HG03280 (cell line): ENCODE results near the gene TM4SF5.

Experiments
- ATAC-seq: cut with Tn5 transposase; IDR thresholded peaks from one replicate; pipeline ENCODE4 v1.9.1; 2021; ENCODE audit warnings: mild to moderate bottlenecking, moderate library complexity; ENCODE audit not compliant: unreplicated experiment

The TM4SF5 gene

GRCh38 chr17:4771519-4772234 is at the start of gene TM4SF5:
TM4SF5 (plus strand) TSS chr17:4771886; CDS start chr17:4771923, 37 bp downstream.
- no peak for ATAC-seq

- no peak for ATAC-seq
Measured at GRCh38 chr17:4722678-4723240, 48.9 kb upstream of the TM4SF5 start.

- ATAC-seq: no peak
Measured at GRCh38 chr17:4724650-4725049, 47.0 kb upstream of the TM4SF5 start.

GRCh38 chr17:4725646-4726310 is 45.9 kb upstream of the TM4SF5 start:
- ATAC-seq: no peak

- ATAC-seq: no peak
Measured at GRCh38 chr17:4728124-4728523, 43.6 kb upstream of the TM4SF5 start.

- no peak for ATAC-seq
Measured at GRCh38 chr17:4733073-4733531, 38.6 kb upstream of the TM4SF5 start.

- no peak for ATAC-seq
Measured at GRCh38 chr17:4734857-4735475, 36.7 kb upstream of the TM4SF5 start.

- no peak for ATAC-seq
Measured at GRCh38 chr17:4735876-4736651, 35.6 kb upstream of the TM4SF5 start.

- ATAC-seq: no peak
Measured at GRCh38 chr17:4738136-4739121, 33.3 kb upstream of the TM4SF5 start.

- peak; percentile 49 for ATAC-seq
Measured at GRCh38 chr17:4739122-4740024, 32.3 kb upstream of the TM4SF5 start, which contains the start of the genes CXCL16 and ZMYND15. CXCL16 (minus strand) TSS chr17:4739928; CDS start chr17:4739339, 589 bp downstream. ZMYND15 (plus strand) TSS chr17:4739833; CDS start chr17:4740549, 716 bp downstream.

- no peak for ATAC-seq
Measured at GRCh38 chr17:4740025-4740351, 31.7 kb upstream of the TM4SF5 start.

GRCh38 chr17:4740584-4740983 is 31.1 kb upstream of the TM4SF5 start:
- ATAC-seq: no peak

GRCh38 chr17:4741544-4741943 is 30.1 kb upstream of the TM4SF5 start:
- no peak for ATAC-seq

GRCh38 chr17:4742133-4742532 is 29.6 kb upstream of the TM4SF5 start:
- no peak for ATAC-seq

- ATAC-seq: no peak
Measured at GRCh38 chr17:4742629-4743028, 29.1 kb upstream of the TM4SF5 start.

GRCh38 chr17:4743216-4743615 is 28.5 kb upstream of the TM4SF5 start:
- no peak for ATAC-seq

- no peak for ATAC-seq
Measured at GRCh38 chr17:4743898-4744297, 27.8 kb upstream of the TM4SF5 start.
